Skeletal muscle tissue (tissue), 4 donors: Measurements from ENCODE around the gene NRXN3. TPM values are rescaled to one million over a fixed set of nuclear protein-coding genes. Genes with fewer than 3 reads are reported as not detected.
A peak's percentile ranks its signal among the peaks of the same experiment; 100 is the strongest.

Experiments used
- H3K27ac ChIP-seq: one replicate; pipeline ENCODE4 v1.7.0; 2013; ENCODE audit warnings: mild to moderate bottlenecking, low read depth, low read length, inconsistent platforms
- H3K27me3 ChIP-seq, 3 donors: one replicate each; pipeline ENCODE4 v1.7.0; 2013; ENCODE audit warnings: low read length in 3 of 3; ENCODE audit not compliant: control insufficient read depth in 3 of 3, insufficient read depth in 3 of 3
- H3K36me3 ChIP-seq, 3 donors: one replicate each; pipeline ENCODE4 v1.7.0; 2013; ENCODE audit warnings: low read length in 3 of 3; ENCODE audit not compliant: control insufficient read depth in 3 of 3, insufficient read depth in 3 of 3
- H3K4me1 ChIP-seq, 3 donors: one replicate each; pipeline ENCODE4 v1.7.0; 2013; ENCODE audit warnings: low read length in 3 of 3, mild to moderate bottlenecking in 3 of 3; ENCODE audit not compliant: control insufficient read depth in 3 of 3, insufficient read depth in 3 of 3
- H3K4me3 ChIP-seq, 3 donors: one replicate each; pipeline ENCODE4 v1.7.0; 2013; ENCODE audit warnings: low read length in 3 of 3
- H3K9ac ChIP-seq, 3 donors: one replicate each; pipeline ENCODE4 v1.7.0; 2013; ENCODE audit warnings: low read length in 3 of 3, mild to moderate bottlenecking in 3 of 3, moderate library complexity in 2 of 3, low read depth in 1 of 3
- H3K9me3 ChIP-seq, 3 donors: one replicate each; pipeline ENCODE4 v1.7.0; 2013; ENCODE audit warnings: low read length in 3 of 3; ENCODE audit not compliant: control insufficient read depth in 3 of 3
- total RNA-seq: library from RNA; depleted of rRNA; stranded (reverse); fragments of >200 nt; gene quantifications from one replicate; pipeline ENCODE4 v1.2.3, GENCODE V29; 2014
- donor health status: Osteomylitis.

Gene NRXN3
- total RNA-seq, 1 donor from 2014 or later = 0.52 TPM

- H3K4me3 ChIP-seq = no peak overlapping the region
- H3K9ac ChIP-seq = no peak overlapping the region
- no peaks in the 10 kb centered on the region for H3K4me1 ChIP-seq
Measured at GRCh38 chr14:79412822-79413221, 1242.6 kb downstream of the NRXN3 start.

GRCh38 chr14:79413734-79414428 lies 1243.7 kb downstream of the NRXN3 start:
- Histone ChIP-seq H3K4me1 (peaks cover 2 to 7% (median 5%) of the 10 kb centered on the region in 3 donors), H3K36me3 (no peaks in the 10 kb centered on the region), H3K9ac (no peak overlapping the region), H3K9me3 (peaks cover 0 to 2% (median 0%) of the 10 kb centered on the region in 3 donors), H3K27ac (no peak overlapping the region), H3K27me3 (no peaks in the 10 kb centered on the region), H3K4me3 (no peak overlapping the region)

More at GRCh38 chr14:79412822-79413221, 1242.6 kb downstream of the NRXN3 start:
- Histone ChIP-seq H3K27ac (no peak overlapping the region), H3K27me3 (no peaks in the 10 kb centered on the region), H3K36me3 (no peaks in the 10 kb centered on the region), H3K9me3 (peaks cover 0 to 2% (median 0%) of the 10 kb centered on the region in 3 donors)

GRCh38 chr14:79415726-79416125 lies 1245.6 kb downstream of the NRXN3 start:
- H3K27me3 ChIP-seq = no peaks in the 10 kb centered on the region
- no peak overlapping the region for H3K27ac ChIP-seq
- peaks cover 5 to 13% (median 10%) of the 10 kb centered on the region in 3 donors for H3K4me1 ChIP-seq
- H3K4me3 ChIP-seq = no peak overlapping the region
- peaks cover 0 to 2% (median 0%) of the 10 kb centered on the region in 3 donors for H3K9me3 ChIP-seq
- H3K9ac ChIP-seq = no peak overlapping the region
- no peaks in the 10 kb centered on the region for H3K36me3 ChIP-seq

GRCh38 chr14:79417961-79418360 lies 1247.8 kb downstream of the NRXN3 start:
- Histone ChIP-seq H3K4me1 (peaks cover 5 to 13% (median 10%) of the 10 kb centered on the region in 3 donors), H3K27me3 (no peaks in the 10 kb centered on the region), H3K4me3 (no peak overlapping the region), H3K27ac (no peak overlapping the region), H3K9me3 (peaks cover 0 to 2% (median 0%) of the 10 kb centered on the region in 3 donors), H3K9ac (no peak overlapping the region), H3K36me3 (no peaks in the 10 kb centered on the region)

GRCh38 chr14:79418649-79419415 lies 1248.7 kb downstream of the NRXN3 start:
- H3K27me3 ChIP-seq = no peaks in the 10 kb centered on the region
- H3K9me3 ChIP-seq = peaks cover 0 to 2% (median 0%) of the 10 kb centered on the region in 3 donors
- no peak overlapping the region for H3K9ac ChIP-seq
- peaks cover 5 to 13% (median 10%) of the 10 kb centered on the region in 3 donors for H3K4me1 ChIP-seq
- H3K36me3 ChIP-seq = no peaks in the 10 kb centered on the region
- H3K4me3 ChIP-seq = no peak overlapping the region
- H3K27ac ChIP-seq = peak overlapping the region; percentile 61

- Histone ChIP-seq H3K4me3 (no peak overlapping the region), H3K27me3 (no peaks in the 10 kb centered on the region), H3K9me3 (peaks cover 0 to 2% (median 0%) of the 10 kb centered on the region in 3 donors), H3K4me1 (peaks cover 5 to 13% (median 10%) of the 10 kb centered on the region in 3 donors), H3K27ac (peak overlapping the region; percentile 2), H3K36me3 (no peaks in the 10 kb centered on the region), H3K9ac (no peak overlapping the region)
Measured at GRCh38 chr14:79419571-79420327, 1249.6 kb downstream of the NRXN3 start.

GRCh38 chr14:79420725-79421124 lies 1250.6 kb downstream of the NRXN3 start:
- Histone ChIP-seq H3K27ac (no peak overlapping the region), H3K9ac (no peak overlapping the region), H3K36me3 (no peaks in the 10 kb centered on the region), H3K4me3 (no peak overlapping the region), H3K4me1 (peaks cover 5 to 13% (median 10%) of the 10 kb centered on the region in 3 donors), H3K27me3 (no peaks in the 10 kb centered on the region), H3K9me3 (peaks cover 0 to 2% (median 0%) of the 10 kb centered on the region in 3 donors)

GRCh38 chr14:79421811-79422210 lies 1251.6 kb downstream of the NRXN3 start:
- Histone ChIP-seq H3K27ac (no peak overlapping the region), H3K9ac (no peak overlapping the region), H3K4me1 (peaks cover 5 to 13% (median 10%) of the 10 kb centered on the region in 3 donors), H3K27me3 (no peaks in the 10 kb centered on the region), H3K36me3 (no peaks in the 10 kb centered on the region), H3K9me3 (no peaks in the 10 kb centered on the region), H3K4me3 (no peak overlapping the region)

- H3K36me3 ChIP-seq = no peaks in the 10 kb centered on the region
- peaks cover 0 to 9% (median 0%) of the 10 kb centered on the region in 3 donors for H3K4me1 ChIP-seq
- H3K4me3 ChIP-seq = no peak overlapping the region
- no peak overlapping the region for H3K9ac ChIP-seq
- H3K27ac ChIP-seq = no peak overlapping the region
- H3K9me3 ChIP-seq = no peaks in the 10 kb centered on the region
- H3K27me3 ChIP-seq = no peaks in the 10 kb centered on the region
Measured at GRCh38 chr14:79424462-79424861, 1254.3 kb downstream of the NRXN3 start.
